Measurements from ENCODE around the gene LRRC41.
"Not testable (repeated sequence)": the region's sequence is repeated elsewhere in the genome, so short reads cannot be mapped to it uniquely, and the experiment has no call there.

LRRC41 gene

DNA sequence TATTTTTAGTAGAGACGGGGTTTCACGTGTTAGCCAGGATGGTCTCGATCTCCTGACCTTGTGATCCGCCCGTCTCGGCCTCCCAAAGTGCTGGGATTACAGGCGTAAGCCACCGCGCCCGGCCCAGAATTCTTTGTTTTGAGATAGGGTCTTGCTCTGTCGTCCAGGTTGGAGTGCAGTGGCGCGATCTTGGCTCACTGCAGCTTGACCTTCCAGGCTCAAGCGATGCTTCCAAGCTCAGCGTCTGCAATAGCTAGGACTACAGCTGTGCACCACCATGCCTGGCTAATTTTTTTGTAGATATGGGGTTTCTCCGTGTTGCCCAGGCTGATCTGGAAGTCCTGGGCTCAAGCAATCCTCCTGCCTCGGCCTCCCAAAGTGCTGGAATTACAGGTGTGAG is 57.3 kb downstream of the LRRC41 start:
- DNase-seq (ENCODE audit: low read depth in 1 of 2, low spot score in 1 of 2), result not testable (repeated sequence)

- no peak for DNase-seq (ENCODE audit: low read depth in 1 of 2, low spot score in 1 of 2)
Observed at GRCh38 chr1:46244656-46245371, 58.6 kb downstream of the LRRC41 start.

DNA sequence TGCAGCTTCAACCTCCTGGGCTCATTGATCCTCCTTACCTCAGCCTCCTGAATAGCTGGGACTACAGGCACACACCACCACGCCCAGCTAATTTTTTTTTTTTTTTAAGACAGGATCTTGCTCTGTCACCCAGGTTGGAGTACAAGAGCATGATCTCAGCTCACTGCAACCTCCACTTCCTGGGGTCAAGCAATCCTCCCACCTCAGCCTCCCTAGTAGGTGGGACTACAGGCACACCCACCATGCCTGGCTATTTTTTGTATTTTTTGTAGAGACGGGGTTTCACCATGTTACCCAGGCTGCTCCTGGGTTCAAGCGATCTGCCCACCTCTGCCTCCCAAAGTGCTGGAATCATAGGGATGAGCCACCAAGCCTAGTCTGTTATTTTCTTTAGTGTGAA is 59.6 kb downstream of the LRRC41 start:
- DNase-seq (ENCODE audit: low read depth in 1 of 2, low spot score in 1 of 2), result not testable (repeated sequence)

GRCh38 chr1:46242918-46243317 is 60.5 kb downstream of the LRRC41 start:
- no peak for DNase-seq (ENCODE audit: low read depth in 1 of 2, low spot score in 1 of 2)

- not testable (repeated sequence) for DNase-seq (ENCODE audit: low read depth in 1 of 2, low spot score in 1 of 2)
Observed at GRCh38 chr1:46241733-46242132, 61.7 kb downstream of the LRRC41 start.

- DNase-seq (ENCODE audit: low read depth in 1 of 2, low spot score in 1 of 2), result not testable (repeated sequence)
Observed at GRCh38 chr1:46238865-46239264, 64.6 kb downstream of the LRRC41 start.

DNA sequence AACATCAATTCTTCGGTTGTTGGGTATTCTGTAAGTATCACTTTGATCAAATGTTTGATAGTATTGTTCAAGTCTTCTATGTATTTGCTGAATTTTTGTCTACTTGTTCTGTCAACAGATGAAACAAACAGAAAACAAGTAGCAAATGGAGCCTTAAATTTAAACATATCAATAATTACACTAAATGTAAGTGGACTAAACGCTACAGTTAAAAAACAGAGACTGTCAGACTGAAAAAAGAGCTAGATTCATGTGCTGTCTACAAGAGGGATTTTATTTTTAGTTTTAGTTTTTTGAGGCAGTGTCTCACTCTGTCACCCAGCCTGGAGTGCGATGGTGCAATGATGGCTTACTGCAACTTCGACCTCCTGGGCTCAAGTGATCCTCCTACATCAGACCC is 66.5 kb downstream of the LRRC41 start:
- DNase-seq (ENCODE audit: low read depth in 1 of 2, low spot score in 1 of 2), result no peak

- DNase-seq (ENCODE audit: low read depth in 1 of 2, low spot score in 1 of 2), result not testable (repeated sequence)
Observed at GRCh38 chr1:46231231-46231630, 72.2 kb downstream of the LRRC41 start.
